ENCODE measurements around the gene PTPRN2.
"Not testable (repeated sequence)": the region's sequence is repeated elsewhere in the genome, so short reads cannot be mapped to it uniquely, and the experiment has no call there.

The PTPRN2 gene

DNA sequence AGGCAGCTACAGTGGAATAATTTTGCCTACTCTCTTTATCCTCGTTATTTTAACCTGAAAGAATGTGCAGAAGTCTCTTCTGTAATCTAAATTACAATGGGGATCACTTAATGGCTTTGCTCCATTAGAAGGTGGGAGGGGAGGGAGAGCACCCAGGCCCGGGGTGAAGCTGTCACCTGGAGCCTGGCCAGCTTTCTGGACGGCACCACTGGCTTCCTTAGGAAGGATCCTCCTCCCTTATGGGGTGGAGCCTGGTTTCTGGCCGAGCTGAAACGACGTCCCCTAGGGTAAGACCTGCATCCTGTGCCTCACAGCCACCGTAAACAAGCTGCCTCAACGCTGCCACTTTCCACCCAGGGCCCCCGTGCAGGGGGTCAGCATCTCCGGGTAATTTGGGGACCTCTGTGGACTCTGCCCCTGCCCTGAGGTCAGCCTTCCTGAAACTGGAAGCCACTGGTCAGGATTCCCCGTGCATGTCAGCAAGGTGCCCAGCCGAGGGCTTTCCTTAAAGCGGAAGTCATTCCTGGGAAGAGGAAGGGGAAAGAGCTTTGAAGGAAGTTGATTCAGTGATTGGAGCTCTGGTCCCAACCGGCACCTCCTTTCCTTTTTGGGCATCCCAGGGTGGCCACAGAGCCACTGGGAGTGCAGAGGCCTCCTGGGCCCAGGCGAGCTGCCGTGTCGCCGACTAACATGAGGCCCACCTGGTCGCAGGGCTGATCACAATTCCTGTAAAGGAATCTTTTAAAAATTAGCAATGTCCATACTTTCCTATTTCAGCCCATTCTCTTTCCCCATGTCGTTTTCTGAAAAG is 681.8 kb downstream of the PTPRN2 start:
- DNase-seq (ENCODE audit: low read depth in 3 of 3) = no peak

DNA sequence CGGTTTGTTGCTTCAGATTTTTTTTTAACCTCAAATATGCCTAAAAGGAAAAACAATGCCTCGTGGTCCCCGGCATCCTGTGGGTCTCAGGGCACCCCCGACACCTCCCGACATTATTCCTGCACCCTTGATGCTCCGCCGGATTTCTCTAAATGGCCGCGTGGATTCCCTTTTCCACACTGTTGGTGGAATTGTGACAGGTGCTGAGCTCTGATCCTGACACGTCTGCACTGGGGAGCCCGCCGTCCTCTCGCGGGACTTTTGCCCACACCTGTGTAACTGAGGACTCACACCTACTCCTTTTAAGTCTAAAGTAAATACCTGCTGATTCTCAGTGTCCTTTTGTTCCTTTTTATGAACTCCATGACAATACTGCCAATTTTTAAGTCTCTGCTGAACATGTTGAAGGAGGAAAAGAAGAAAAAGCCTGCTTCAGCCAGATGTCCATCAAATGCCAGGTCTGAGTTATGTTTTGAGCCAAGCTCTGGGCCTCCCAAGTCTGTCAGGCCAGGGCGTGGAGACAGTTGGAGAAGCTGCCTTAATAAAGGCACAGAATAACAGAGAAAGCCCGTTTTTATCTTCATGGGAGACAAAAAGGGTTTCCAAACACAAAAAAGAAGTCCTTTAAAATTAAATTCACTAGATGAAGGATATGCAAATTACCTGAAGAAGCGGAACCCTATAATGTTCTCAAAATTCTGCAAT is 682.6 kb downstream of the PTPRN2 start:
- DNase-seq (ENCODE audit: low read depth in 3 of 3) = no peak

DNA sequence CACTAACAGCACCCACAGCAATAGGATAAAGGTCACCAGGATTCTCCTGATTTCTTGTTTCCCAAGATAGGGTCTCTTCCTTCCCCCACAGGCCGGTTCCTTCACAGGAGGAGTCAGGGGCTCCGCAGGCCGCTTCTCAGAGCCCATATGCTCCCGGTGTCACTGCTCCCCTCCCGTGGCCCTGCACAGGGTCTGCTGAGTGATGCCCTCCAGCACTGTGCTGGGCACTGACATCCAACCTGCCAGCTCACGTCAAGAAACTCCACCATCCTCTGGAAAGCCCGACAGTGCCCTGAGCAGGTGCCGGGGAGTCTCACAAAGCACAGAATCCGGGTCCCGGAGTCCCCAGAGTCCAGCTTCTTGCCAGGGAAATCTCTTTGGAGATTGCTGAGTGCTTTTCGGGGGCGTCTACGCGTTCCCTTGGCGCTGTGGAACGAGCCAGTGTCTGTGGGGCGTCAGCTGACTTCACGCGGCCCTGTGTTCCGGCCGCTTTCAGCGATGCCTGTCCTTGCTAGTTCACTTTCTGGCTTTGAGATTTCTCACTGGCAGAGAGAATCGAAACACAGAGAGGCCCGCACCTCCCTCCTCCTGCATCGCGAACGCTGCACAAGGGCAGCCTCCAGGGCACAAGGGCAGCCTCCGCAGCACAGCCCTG is 683.3 kb downstream of the PTPRN2 start:
- no peak for DNase-seq (ENCODE audit: low read depth in 3 of 3)

DNA sequence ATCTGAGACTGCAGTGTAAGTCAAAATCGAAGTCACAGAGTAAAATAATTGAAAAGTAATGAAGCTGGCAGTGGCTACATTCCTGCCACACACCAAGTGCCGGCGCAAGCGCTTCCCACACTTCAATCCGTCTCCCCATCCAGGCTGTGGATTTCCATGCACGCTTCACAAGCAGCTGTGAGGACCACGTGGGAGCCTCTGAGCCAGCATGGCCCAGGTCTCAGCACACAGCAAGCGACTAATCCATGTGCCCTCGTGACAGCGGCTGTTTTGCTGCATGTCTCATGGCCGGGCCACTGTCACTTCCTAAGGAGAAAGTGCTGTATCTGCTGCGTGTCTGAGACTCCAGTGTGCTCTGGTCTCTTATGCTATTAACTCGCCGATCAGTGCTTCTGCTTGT is 683.9 kb downstream of the PTPRN2 start:
- no peak for DNase-seq (ENCODE audit: low read depth in 3 of 3)

DNA sequence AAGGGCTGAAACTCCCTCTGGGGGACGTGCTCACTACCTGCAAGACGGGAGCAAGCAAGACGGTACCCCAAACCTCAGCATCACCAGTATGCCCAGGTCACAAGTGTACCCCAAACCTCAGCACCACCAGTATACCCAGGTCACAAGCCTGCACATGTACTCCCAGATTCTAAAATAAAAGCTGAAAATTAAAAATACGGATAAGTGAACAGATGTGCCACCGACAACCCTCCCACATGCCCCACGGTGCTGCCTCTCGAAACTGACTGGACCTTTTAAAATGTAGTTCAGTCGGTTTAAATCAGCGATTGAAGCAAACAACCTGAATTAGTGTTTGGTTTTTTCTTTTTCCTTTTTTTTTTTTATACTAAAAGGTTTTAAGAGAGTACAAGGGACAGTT is 684.3 kb downstream of the PTPRN2 start:
- no peak for DNase-seq (ENCODE audit: low read depth in 3 of 3)

DNA sequence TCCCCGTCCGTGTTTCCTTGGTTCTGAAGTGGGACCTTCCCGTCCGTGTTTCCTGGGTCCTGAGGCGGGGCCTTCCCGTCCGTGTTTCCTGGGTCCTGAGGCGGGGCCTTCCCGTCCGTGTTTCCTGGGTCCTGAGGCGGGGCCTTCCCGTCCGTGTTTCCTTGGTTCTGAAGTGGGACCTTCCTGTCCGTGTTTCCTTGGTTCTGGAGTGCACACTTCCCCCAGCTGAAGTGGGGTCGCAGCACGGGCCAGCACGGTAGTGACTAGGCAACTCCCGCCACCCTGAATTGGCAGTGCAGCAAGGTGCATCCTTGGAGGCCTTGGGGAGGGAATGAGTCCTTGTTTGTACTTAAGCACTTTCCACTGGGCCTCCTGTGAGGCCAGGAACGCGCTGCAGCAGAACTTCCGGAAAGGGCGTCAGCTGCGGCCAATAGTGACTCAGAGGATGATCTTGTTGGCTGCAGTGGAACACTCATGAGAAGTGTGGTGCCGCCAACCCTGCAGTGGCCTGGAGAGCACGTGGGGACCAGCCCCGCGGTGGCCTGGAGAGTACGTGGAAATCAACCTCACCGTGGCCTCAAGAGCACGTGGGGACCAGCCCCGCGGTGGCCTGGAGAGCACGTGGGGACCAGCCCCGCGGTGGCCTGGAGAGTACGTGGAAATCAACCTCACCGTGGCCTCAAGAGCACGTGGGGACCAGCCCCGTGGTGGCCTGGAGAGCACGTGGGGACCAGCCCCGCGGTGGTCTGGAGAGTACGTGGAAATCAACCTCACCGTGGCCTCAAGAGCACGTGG is 685.6 kb downstream of the PTPRN2 start:
- not testable (repeated sequence) for DNase-seq (ENCODE audit: low read depth in 3 of 3)

DNA sequence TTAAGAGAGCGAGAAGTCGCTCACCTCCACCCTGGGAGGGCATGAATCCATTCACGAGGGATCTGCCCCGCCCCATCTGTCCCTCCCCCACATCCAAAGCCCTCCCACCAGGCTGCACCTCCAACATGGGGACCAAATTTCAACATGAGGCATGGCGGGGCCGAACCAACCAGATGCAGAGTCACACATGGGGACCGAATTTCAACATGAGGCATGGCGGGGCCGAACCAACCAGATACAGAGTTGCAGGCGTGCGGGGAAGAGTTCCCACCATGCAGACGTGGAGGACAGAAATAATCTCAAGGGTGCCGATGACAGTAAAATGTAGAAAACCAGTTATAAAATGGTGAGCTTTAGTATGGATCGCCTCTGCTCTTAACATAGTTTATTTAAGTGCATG is 686.5 kb downstream of the PTPRN2 start:
- DNase-seq (ENCODE audit: low read depth in 3 of 3) = no peak

DNA sequence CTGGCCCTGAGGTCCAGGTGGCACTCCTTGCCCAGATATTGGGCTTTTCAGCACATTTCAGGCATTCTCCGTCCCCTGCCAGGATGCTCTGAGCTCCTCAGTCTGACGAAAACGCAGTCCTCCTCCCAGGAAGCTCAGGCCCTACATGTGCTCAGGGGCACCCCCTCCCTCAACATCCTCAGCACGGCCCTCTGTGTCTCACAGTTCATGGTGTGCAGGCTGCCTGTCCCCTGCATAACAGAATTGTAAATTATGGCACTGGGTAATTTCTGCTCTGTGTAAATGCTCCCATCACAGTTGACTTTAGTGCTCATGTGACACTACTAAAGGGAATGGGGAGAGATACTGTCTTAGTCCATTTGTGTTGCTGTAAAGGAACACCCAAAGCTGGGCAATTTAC is 687.1 kb downstream of the PTPRN2 start:
- DNase-seq (ENCODE audit: low read depth in 3 of 3) = no peak

DNA sequence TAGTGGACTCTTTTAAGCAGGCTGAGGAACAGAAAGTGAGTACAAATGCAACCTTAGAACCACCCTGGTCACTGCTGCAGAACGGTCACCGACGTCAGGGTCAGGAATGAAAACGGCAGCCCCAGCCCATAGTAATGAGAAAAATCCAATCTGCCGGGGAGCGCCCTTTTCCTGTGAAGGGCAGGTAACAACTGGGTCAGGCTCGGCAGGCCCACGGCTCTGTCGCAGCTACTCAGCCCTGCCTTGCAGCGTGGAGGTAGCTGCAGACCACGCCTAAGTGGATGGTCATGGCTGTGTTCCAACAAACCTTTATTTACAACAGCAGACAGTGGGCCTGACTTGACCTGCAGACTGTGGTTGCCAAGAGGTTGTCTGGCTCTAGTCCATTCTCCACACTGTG is 687.6 kb downstream of the PTPRN2 start:
- DNase-seq (ENCODE audit: low read depth in 3 of 3) = no peak

DNA sequence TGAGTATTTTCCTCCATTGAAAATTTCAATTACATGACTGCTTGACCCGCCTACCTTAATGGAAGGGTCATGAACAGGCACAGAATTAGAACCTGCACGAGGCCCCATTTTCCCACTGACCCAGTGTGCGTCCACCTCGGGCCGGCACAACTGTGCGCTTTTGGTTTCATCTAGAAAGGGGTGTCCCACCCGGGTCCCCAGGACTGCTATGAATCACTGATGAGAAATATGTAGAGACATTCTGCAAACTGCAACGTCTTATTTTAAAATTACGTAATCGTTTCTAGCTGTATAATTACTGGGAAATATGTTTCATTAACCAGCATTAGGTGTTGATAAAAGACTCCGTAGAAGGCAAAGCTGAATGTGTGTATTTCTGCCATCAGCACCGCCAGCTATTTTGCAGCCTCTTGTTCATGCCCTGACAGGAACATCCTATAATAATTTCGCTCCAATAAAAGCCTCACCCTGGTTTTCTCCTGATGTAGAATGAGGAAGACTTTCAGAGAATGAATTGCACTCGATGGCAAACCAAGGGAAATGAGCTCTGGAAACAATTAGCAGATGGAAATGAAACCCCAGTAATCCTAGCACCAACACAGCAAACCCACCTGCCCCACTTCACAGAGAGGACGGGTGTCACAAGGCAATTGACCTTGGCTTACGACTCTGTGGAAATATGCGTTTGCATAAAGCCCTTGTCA is 688.7 kb downstream of the PTPRN2 start:
- no peak for DNase-seq (ENCODE audit: low read depth in 3 of 3)

DNA sequence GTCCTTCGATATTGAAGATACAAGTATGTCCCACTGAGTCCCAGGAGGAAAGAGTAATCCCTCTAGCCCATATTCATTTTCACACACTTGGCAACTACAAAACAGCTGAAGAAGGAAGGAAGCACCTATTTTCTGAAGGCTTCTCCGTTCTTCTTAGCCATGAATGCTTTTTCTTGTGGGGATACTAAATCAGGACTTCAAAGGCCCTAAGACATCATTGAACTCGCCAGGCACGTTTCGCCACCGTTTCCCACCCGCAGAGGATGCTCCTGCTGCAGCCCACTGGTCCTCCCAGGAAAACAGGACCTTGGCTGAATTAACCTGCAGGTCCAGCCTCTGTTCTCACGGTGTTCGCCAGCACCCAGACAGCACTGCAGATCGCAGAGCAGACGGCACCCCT is 689.4 kb downstream of the PTPRN2 start:
- DNase-seq (ENCODE audit: low read depth in 3 of 3) = no peak

DNA sequence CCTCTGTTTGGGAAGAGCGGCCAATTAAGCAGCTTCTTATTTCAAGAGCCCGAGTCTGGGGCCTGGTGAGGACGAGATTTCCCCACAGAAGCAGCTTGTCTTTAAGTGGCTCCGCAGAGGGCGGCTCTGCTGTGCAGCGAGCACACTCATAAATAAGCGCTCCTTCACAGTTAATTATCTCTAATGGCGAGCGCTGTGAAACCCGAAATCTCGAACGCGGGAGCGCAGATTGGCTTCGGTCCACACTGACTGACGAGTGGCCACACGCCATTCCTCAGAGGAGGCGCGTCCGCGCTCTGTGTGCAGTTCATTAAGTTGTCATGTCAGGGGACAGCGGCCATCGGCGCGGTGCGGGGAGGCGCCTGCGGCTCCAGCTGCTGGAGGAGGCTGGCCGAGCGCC is 689.9 kb downstream of the PTPRN2 start:
- no peak for DNase-seq (ENCODE audit: low read depth in 3 of 3)

DNA sequence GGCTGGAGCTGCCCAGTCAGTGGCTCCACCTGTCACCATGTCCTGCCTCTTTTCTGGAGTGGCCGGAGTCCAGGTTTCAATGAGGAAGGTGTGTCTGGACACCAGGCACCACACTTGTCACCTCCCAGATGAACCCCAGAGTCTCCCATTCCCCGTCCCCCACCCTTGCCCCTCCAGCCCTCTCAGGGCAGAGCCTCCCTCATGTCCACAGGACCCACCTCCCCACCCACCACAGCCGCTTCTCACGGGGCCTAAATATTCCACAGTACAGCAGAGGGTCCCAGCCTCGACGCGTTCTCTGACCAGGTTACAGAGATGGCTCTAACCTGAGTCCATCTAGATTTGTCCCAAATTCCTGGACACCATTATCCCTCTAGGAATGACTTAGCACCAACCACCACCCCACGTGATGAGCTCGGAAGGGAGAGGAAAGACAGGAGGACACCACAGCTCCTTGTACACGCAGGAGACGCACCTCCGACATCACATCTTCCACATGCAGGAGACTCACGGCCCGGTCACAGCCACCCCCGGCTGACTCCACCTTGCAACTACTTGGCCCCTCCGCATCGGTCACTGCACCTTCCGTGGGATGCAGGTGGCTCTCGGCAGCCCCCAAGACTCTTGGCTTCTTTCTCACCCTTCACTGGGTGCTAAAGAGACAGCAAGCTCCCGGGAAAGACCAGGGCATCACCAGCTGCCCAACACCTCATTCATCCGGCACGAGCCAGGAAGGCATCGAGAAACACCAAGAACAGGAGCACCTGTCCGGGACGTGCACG is 690.7 kb downstream of the PTPRN2 start:
- no peak for DNase-seq (ENCODE audit: low read depth in 3 of 3)

DNA sequence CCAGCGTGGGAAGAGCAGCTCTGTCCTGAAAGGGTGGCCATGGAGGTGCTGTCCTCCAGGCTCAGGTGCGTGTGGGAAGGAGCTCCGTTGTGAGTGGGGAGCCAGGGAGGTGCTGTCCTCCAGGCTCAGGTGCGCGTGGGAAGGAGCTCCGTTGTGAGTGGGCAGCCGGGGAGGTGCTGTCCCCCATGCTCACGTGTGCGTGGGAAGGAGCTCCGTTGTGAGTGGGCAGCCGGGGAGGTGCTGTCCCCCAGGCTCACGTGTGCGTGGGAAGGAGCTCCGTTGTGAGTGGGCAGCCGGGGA is 691.3 kb downstream of the PTPRN2 start:
- DNase-seq (ENCODE audit: low read depth in 3 of 3) = not testable (repeated sequence)

DNA sequence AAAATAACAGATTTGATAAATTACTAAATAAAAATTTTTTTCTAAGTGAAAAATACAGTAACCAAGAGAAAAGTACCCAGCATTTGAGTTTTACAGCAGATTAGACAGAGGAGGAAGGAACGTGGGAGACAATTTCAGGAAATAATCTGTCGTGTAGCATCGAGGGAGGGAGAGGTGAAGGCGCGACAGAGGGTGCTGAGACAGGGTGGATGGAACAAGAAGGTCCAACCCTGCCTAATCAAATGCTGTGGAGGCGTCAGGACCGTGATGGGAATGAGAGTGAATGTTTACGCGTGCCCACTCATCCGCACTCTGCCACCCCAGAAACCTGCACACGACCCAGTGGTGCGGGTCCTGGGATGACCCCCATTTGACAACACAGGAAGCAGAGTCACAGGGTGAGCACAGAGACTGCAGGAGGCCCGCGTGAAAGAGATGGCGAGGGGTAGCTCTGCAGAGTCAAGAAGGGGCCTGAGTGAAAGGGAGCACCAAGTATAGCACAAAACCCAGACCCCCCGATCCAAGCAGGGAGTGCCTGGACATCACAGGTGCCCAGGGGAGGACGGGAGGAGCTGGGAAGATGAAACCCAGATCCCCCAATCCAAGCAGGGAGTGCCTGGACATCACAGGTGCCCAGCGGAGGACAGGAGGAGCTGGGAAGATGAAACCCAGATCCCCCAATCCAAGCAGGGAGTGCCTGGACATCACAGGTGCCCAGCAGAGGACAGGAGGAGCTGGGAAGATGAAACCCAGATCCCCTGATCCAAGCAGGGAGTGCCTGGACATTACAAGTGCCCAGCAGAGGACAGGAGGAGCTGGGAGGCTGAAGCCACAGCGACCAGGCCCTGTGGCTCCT is 691.9 kb downstream of the PTPRN2 start:
- DNase-seq (ENCODE audit: low read depth in 3 of 3) = no peak

DNA sequence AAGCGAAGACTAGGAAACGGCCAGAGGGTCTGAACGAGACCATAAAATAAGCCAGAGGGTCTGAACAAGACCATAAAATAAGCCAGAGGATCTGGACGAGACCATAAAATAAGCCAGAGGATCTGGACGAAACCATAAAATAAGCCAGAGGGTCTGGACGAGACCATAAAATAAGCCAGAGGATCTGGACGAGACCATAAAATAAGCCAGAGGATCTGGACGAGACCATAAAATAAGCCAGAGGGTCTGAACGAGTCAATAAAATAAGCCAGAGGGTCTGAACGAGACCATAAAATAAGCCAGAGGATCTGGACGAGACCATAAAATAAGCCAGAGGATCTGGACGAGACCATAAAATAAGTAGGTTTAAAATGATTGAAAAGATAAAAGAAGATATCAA is 692.5 kb downstream of the PTPRN2 start:
- DNase-seq (ENCODE audit: low read depth in 3 of 3) = not testable (repeated sequence)

DNA sequence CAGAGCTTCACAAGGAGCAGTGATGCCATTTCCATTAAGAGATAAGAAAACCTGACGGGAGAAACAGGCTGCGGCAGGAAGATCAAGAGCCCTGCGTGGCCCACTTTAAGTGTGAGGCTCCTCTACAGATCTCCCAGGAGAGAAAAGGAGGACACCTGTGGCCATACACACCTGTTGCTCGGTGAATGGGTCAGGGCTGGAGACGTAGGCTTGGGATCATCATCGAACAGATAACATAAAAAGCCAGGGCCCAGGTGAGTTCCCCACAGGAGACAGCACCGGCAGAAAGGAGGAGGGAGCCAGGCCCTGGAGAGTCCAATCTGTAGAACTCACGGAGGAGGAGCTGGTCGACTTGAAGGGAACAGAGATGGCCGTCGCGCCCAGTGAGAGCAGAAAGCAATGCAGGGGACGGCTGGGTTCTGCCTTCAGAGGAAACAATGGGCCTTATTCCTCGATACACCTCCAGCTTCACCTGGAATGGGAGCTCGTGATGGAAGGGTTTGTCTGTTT is 694.0 kb downstream of the PTPRN2 start:
- DNase-seq (ENCODE audit: low read depth in 3 of 3) = no peak

DNA sequence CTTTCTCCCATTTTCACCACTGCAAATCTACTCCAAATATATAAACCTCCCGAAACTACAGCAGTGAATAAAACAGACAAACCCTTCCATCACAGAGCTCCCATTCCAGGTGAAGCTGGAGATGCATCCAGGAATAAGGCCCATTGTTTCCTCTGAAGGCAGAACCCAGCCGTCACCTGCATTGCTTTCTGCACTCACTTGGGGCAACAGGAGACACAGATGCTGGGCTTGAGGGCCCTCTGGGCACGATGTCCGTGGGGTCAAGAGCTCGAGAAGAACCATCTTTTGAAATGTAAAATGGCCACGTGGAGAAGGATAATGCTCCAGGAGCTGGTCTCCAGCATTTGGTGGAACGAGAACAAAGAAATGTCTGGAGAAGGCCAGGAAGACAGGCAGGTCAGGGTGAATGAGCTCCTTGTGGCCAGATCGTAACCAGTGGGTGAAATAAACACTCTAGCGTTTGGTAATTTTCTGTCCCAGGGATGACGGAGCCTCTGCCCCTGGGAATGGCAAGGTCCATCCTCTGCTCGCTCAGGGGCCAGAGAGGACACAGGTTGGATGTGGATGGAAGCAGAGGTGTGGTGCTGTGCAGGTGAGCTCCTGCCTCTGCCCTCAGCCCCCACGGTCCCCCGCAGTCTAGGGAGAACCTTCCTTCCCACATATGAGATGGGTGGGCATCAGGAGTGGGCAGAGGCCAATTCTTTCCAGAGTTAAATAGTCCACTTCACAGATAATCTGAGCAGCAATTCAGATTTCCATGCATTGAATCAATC is 694.7 kb downstream of the PTPRN2 start:
- no peak for DNase-seq (ENCODE audit: low read depth in 3 of 3)

DNA sequence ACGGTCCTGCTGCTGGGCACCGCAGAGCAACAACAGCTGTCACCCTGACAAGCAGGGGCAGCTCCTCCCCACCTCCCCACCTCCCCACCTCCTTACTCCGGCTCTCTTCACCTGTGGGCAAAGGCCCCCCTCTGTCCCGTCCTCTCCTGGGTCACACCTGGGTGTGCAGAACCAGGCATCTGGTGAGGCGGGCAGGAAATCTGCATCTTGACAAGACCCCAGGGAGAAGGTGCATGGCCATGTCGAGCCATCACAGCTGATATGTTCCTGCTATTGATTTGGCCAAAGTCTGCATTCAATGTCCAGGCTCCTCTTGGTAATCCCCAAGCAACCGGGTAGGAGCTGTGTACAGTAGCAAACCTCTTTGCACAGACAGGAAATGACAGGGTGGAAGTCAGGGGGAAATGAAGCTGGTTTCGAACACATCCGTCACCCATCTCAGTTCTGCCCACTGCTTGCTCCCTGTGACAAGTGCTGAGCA is 696.7 kb downstream of the PTPRN2 start:
- no peak for DNase-seq (ENCODE audit: low read depth in 3 of 3)
